Smooth muscle cell (in vitro differentiated cells): ENCODE data around the gene RET. TPM values are rescaled to one million over a fixed set of nuclear protein-coding genes. Genes with fewer than 3 reads are reported as not detected.

ENCODE experiments used
- DNase-seq: peaks from one replicate; lab custom pipeline; 2025; ENCODE audit not compliant: unreplicated experiment; lab: John Stamatoyannopoulos, UW
- H2AFZ ChIP-seq: fragments of 200-600 bp; sonication (generic); 2 replicates; pipeline ENCODE4 v1.6.0; 2016; ENCODE audit warnings: antibody characterized with exemption, low read depth, mild to moderate bottlenecking
- H3F3A ChIP-seq: fragments of 200-600 bp; sonication (generic); 2 replicates; pipeline ENCODE4 v1.6.0; 2017; ENCODE audit warnings: antibody characterized with exemption, low read depth
- H3K27ac ChIP-seq: fragments of 200-600 bp; sonication (generic); 2 replicates; pipeline ENCODE4 v1.5.1; 2016; ENCODE audit warnings: low read depth, mild to moderate bottlenecking
- H3K27me3 ChIP-seq: fragments of 200-600 bp; sonication (generic); 2 replicates; pipeline ENCODE4 v1.6.1; 2016; ENCODE audit warnings: low read depth, mild to moderate bottlenecking
- H3K36me3 ChIP-seq: fragments of 200-600 bp; sonication (generic); 2 replicates; pipeline ENCODE4 v1.5.1; 2016; ENCODE audit warnings: low read depth
- H3K4me1 ChIP-seq: fragments of 200-600 bp; sonication (generic); 2 replicates; pipeline ENCODE4 v1.5.1; 2016; ENCODE audit warnings: low read depth
- H3K4me2 ChIP-seq: fragments of 200-600 bp; sonication (generic); 2 replicates; pipeline ENCODE4 v1.6.0; 2016; ENCODE audit warnings: mild to moderate bottlenecking
- H3K4me3 ChIP-seq: fragments of 200-600 bp; sonication (generic); 2 replicates; pipeline ENCODE4 v1.5.1; 2016; ENCODE audit warnings: mild to moderate bottlenecking
- H3K79me2 ChIP-seq: fragments of 200-600 bp; sonication (generic); 2 replicates; pipeline ENCODE4 v1.6.0; 2016; ENCODE audit warnings: low read depth, mild to moderate bottlenecking
- H3K9ac ChIP-seq: fragments of 200-600 bp; sonication (generic); 2 replicates; pipeline ENCODE4 v1.6.0; 2016; ENCODE audit warnings: low read depth
- H3K9me3 ChIP-seq: fragments of 200-600 bp; sonication (generic); replicated peaks from 2 replicates; pipeline ENCODE4 v1.5.1; 2016; ENCODE audit warnings: low read depth
- H4K20me1 ChIP-seq: fragments of 200-600 bp; sonication (generic); 2 replicates; pipeline ENCODE4 v1.6.0; 2016; ENCODE audit warnings: low read depth
- CTCF ChIP-seq: fragments of 200-600 bp; sonication (generic); IDR thresholded peaks from 2 replicates; pipeline ENCODE4 v1.5.1; 2017; ENCODE audit warnings: borderline replicate concordance, mild to moderate bottlenecking, antibody characterized with exemption; ENCODE audit not compliant: insufficient read depth, poor library complexity, severe bottlenecking
- WGBS: methylation state at CpG from one replicate; pipeline ENCODE4 v1.1.7; 2016; ENCODE audit warnings: low lambda C conversion rate; 5-methylcytosine and 5-hydroxymethylcytosine counted together
- polyA plus RNA-seq: library from polyadenylated mRNA; unstranded; fragments of >200 nt; fragmentation: Nextera tagmentation; extraction: Ambion mirVana; gene quantifications from 2 replicates; pipeline ENCODE4 v1.2.1, GENCODE V29; 2016
- total RNA-seq: library from RNA; depleted of rRNA; stranded (reverse); fragments of >200 nt; gene quantifications from 2 replicates; pipeline ENCODE4 v1.2.3, GENCODE V29; 2014

RET gene
- total and polyA plus RNA-seq, 2 experiments from 2014 or later = 0.70 to 0.94 TPM

DNA sequence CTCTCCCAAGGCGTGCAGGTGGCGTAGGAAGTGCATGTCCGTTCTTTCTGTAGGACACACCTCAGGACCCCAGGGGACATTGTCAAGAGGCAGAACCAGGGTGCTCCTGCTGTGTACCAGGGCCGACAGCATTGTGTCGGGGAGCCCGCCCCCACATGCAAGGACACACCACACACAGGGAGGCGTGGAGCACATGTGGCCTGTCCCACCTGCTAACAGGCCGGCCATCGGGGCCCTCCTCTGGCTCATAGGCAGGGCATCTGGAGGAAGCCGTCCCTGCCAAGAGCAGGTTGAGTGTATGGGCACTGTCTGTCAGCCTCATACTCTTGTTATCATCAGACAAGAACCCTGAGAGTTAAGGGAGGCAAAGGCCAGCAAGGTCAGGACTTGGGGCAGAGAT is 12.7 kb downstream of the RET start:
- Histone ChIP-seq H3F3A (no peaks in the 10 kb centered on the region), H3K27me3 (peaks cover 7% of the 10 kb centered on the region), H3K9ac (no peak overlapping the region), H3K79me2 (no peaks in the 10 kb centered on the region), H3K4me2 (no peak overlapping the region), H3K36me3 (no peaks in the 10 kb centered on the region), H3K4me1 (no peaks in the 10 kb centered on the region), H2AFZ (no peak overlapping the region), H3K9me3 (no peaks in the 10 kb centered on the region), H3K4me3 (no peak overlapping the region), H3K27ac (no peak overlapping the region), H4K20me1 (no peaks in the 10 kb centered on the region)
- DNase-seq = no peak
- WGBS = 93% methylated on average over 10 of the region's 10 CpGs
- no peak for TF ChIP-seq CTCF

GRCh38 chr10:43090188-43090587 is 13.3 kb downstream of the RET start:
- H3K9me3 ChIP-seq = no peaks in the 10 kb centered on the region
- TF ChIP-seq CTCF = no peak
- no peak overlapping the region for H3K4me3 ChIP-seq
- no peak overlapping the region for H2AFZ ChIP-seq
- H3K36me3 ChIP-seq = no peaks in the 10 kb centered on the region
- 86% methylated on average over 8 of the region's 8 CpGs for WGBS
- no peak overlapping the region for H3K9ac ChIP-seq
- no peaks in the 10 kb centered on the region for H3K79me2 ChIP-seq
- no peak overlapping the region for H3K27ac ChIP-seq
- DNase-seq = no peak
- peaks cover 11% of the 10 kb centered on the region for H3K27me3 ChIP-seq
- H3F3A ChIP-seq = no peaks in the 10 kb centered on the region
- H3K4me1 ChIP-seq = no peaks in the 10 kb centered on the region
- H4K20me1 ChIP-seq = no peaks in the 10 kb centered on the region
- no peak overlapping the region for H3K4me2 ChIP-seq

DNA sequence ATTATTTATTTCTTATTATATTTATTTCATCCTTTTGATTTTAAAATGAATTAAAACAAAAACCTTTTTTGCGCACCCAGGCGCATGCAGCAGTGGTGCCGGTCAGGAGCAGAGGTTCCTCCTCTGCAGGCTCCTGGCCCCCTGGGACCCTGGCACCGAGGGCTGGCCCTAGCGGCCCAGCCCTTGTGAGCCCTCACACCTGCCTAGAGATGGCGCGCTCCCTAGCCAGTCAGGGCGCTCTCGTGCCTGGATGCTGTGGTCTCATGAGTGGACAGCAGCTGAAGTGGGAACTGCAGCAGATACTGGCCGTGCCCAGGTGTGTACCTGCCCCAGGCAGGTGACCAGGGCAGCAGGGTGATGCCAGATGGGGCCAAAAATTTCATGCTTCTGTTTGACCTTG is 13.8 kb downstream of the RET start:
- H3K4me2 ChIP-seq = no peak overlapping the region
- TF ChIP-seq CTCF = no peak
- no peak overlapping the region for H3K9ac ChIP-seq
- H2AFZ ChIP-seq = no peak overlapping the region
- H3K27me3 ChIP-seq = peaks cover 12% of the 10 kb centered on the region
- H3K79me2 ChIP-seq = no peaks in the 10 kb centered on the region
- H3K36me3 ChIP-seq = no peaks in the 10 kb centered on the region
- no peak for DNase-seq
- H3K4me3 ChIP-seq = no peak overlapping the region
- H3K27ac ChIP-seq = no peak overlapping the region
- no peaks in the 10 kb centered on the region for H3K9me3 ChIP-seq
- H4K20me1 ChIP-seq = no peaks in the 10 kb centered on the region
- H3F3A ChIP-seq = no peaks in the 10 kb centered on the region
- H3K4me1 ChIP-seq = no peaks in the 10 kb centered on the region
- WGBS = 92% methylated on average over 10 of the region's 10 CpGs

DNA sequence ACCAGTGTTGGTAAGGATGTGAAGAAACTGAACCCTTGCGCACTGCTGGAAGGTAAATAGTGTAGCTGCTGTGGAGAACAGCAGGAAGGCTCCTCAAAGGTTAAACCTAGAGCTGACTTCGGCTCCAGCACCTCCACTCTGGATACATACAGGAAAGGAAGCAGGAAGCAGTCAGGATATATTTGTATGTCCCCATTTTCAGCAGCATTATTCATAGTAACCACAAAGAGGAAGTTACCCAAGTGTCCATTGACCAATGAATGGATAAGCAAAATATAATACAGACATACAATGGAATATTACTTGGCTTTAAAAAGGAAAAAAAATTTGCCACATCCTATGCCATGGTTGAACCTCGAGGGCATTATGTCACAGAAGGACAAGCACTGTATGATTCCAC is 15.0 kb downstream of the RET start:
- Histone ChIP-seq H3K79me2 (no peaks in the 10 kb centered on the region), H3K27me3 (peaks cover 18% of the 10 kb centered on the region), H3K4me3 (no peak overlapping the region), H2AFZ (no peak overlapping the region), H3K27ac (no peak overlapping the region), H3K9me3 (no peaks in the 10 kb centered on the region), H3K9ac (no peak overlapping the region), H3K4me1 (no peaks in the 10 kb centered on the region), H3K4me2 (no peak overlapping the region), H3F3A (no peaks in the 10 kb centered on the region), H4K20me1 (no peaks in the 10 kb centered on the region), H3K36me3 (no peaks in the 10 kb centered on the region)
- DNase-seq = no peak
- WGBS = 86% methylated on average over 3 of the region's 3 CpGs
- TF ChIP-seq CTCF = no peak
